ENCODE data around the gene TADA1. TPM values are rescaled to one million over a fixed set of nuclear protein-coding genes. Genes with fewer than 3 reads are reported as not detected.

The TADA1 gene
- total RNA-seq, 1 donor from 2014 or later = 11.7 TPM

DNA sequence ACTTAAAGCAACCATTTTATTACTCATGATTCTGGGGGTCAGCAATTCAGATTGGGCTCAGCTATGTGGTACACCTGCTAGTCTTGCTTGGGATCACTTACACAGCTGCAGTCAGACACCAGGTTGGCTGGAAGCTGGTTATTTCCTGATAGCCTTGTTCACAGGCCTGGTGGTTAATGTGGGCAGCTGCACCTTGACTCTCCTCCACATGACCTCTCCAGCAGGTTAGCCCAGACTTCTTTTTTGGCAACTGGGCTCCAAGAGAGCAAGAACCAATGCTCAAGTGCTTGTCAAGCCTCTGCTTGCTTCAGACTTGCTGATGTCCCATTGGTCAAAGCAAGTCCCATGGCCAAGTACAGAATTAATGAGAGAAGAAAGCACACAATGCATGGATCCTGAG lies 48.6 kb downstream of the TADA1 start:
- no peak for DNase-seq (ENCODE audit: low spot score)
- Mint-ChIP-seq H3K9me3 (ENCODE audit: unreplicated experiment) (peaks cover 15% of the 10 kb centered on the region), H3K4me3 (ENCODE audit: unreplicated experiment) (no peak overlapping the region), H3K27me3 (ENCODE audit: unreplicated experiment) (peaks cover 2% of the 10 kb centered on the region), H3K36me3 (ENCODE audit: low read depth, unreplicated experiment) (peaks cover 5% of the 10 kb centered on the region), H3K4me1 (ENCODE audit: unreplicated experiment) (no peaks in the 10 kb centered on the region), H3K27ac (ENCODE audit: unreplicated experiment) (no peak overlapping the region)
- no peak for TF ChIP-seq CTCF (IDR thresholded peaks at IDR 0.05; ENCODE audit: unreplicated experiment)

GRCh38 chr1:166822385-166822784 lies 53.7 kb downstream of the TADA1 start:
- no peaks in the 10 kb centered on the region for H3K4me1 Mint-ChIP-seq (ENCODE audit: unreplicated experiment)
- no peak overlapping the region for H3K4me3 Mint-ChIP-seq (ENCODE audit: unreplicated experiment)
- no peak overlapping the region for H3K27ac Mint-ChIP-seq (ENCODE audit: unreplicated experiment)
- DNase-seq (ENCODE audit: low spot score) = no peak
- no peaks in the 10 kb centered on the region for H3K27me3 Mint-ChIP-seq (ENCODE audit: unreplicated experiment)
- peaks cover 4% of the 10 kb centered on the region for H3K36me3 Mint-ChIP-seq (ENCODE audit: low read depth, unreplicated experiment)
- peak; percentile 34 for TF ChIP-seq CTCF (IDR thresholded peaks at IDR 0.05; ENCODE audit: unreplicated experiment)
- peaks cover 4% of the 10 kb centered on the region for H3K9me3 Mint-ChIP-seq (ENCODE audit: unreplicated experiment)

GRCh38 chr1:166819974-166820373 lies 56.1 kb downstream of the TADA1 start:
- no peak for DNase-seq (ENCODE audit: low spot score)
- H3K4me3 Mint-ChIP-seq (ENCODE audit: unreplicated experiment) = no peak overlapping the region
- H3K4me1 Mint-ChIP-seq (ENCODE audit: unreplicated experiment) = no peaks in the 10 kb centered on the region
- no peak overlapping the region for H3K27ac Mint-ChIP-seq (ENCODE audit: unreplicated experiment)
- H3K27me3 Mint-ChIP-seq (ENCODE audit: unreplicated experiment) = peaks cover 3% of the 10 kb centered on the region
- no peak for TF ChIP-seq CTCF (IDR thresholded peaks at IDR 0.05; ENCODE audit: unreplicated experiment)
- H3K36me3 Mint-ChIP-seq (ENCODE audit: low read depth, unreplicated experiment) = peaks cover 4% of the 10 kb centered on the region
- peaks cover 4% of the 10 kb centered on the region for H3K9me3 Mint-ChIP-seq (ENCODE audit: unreplicated experiment)

- H3K4me1 Mint-ChIP-seq (ENCODE audit: unreplicated experiment) = no peaks in the 10 kb centered on the region
- no peak for TF ChIP-seq CTCF (IDR thresholded peaks at IDR 0.05; ENCODE audit: unreplicated experiment)
- no peak overlapping the region for H3K27ac Mint-ChIP-seq (ENCODE audit: unreplicated experiment)
- H3K9me3 Mint-ChIP-seq (ENCODE audit: unreplicated experiment) = no peaks in the 10 kb centered on the region
- no peak overlapping the region for H3K4me3 Mint-ChIP-seq (ENCODE audit: unreplicated experiment)
- DNase-seq (ENCODE audit: low spot score) = no peak
- H3K36me3 Mint-ChIP-seq (ENCODE audit: low read depth, unreplicated experiment) = no peaks in the 10 kb centered on the region
- peaks cover 4% of the 10 kb centered on the region for H3K27me3 Mint-ChIP-seq (ENCODE audit: unreplicated experiment)
Observed at GRCh38 chr1:166814611-166815010, 61.5 kb downstream of the TADA1 start.

DNA sequence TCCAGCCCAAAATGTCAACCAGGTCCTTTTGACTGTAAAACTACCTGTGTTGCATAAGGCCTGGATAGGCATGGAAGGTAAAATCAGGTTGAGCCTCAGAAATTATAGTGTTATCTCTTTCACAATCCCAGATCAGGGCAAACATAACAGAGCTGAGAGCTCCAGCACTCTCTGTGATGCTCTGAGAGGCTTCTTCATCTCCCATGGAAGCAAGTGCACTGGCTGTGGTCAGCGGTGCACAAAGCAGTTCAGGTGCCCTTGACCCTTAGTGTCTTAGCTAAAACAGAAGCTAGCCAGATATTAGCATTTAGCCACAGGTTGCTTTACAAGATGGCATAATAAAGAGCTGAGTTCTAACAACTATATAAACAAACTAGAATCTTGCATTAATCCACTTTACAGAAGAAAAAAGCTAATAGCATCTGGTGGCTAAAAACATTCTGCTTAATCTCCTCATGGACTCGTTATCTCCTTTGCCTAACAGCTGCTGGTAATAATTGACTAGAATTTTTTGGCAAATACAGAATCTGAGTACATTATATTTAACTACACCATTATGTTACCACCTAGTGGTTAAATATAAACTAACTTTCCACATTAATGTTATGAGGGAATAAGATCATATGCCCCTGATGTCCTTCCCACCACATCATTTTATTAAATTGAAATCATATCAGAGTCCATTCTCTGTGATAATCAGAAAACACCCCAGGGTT lies 62.4 kb downstream of the TADA1 start:
- Mint-ChIP-seq H3K9me3 (ENCODE audit: unreplicated experiment) (no peaks in the 10 kb centered on the region), H3K4me3 (ENCODE audit: unreplicated experiment) (no peak overlapping the region), H3K27me3 (ENCODE audit: unreplicated experiment) (peaks cover 4% of the 10 kb centered on the region), H3K27ac (ENCODE audit: unreplicated experiment) (no peak overlapping the region), H3K4me1 (ENCODE audit: unreplicated experiment) (no peaks in the 10 kb centered on the region), H3K36me3 (ENCODE audit: low read depth, unreplicated experiment) (no peaks in the 10 kb centered on the region)
- no peak for DNase-seq (ENCODE audit: low spot score)
- TF ChIP-seq CTCF (IDR thresholded peaks at IDR 0.05; ENCODE audit: unreplicated experiment) = peak; percentile 28
